GM06990 (cell line): ENCODE results near the gene NBL1.

ENCODE experiments used
- DNase-seq: peaks from one replicate; pipeline ENCODE4 v3.0.0-alpha.2; 2011; ENCODE audit not compliant: insufficient read length; ENCODE audit errors: extremely low read depth
- H3K27me3 ChIP-seq: replicated peaks from 2 replicates; pipeline ENCODE4 v1.6.0; 2011; ENCODE audit warnings: low read length; ENCODE audit not compliant: control insufficient read depth, insufficient read depth
- H3K36me3 ChIP-seq: 2 replicates; pipeline ENCODE4 v1.5.1; 2011; ENCODE audit warnings: low read length; ENCODE audit not compliant: control insufficient read depth, insufficient read depth
- H3K4me3 ChIP-seq: replicated peaks from 2 replicates; pipeline ENCODE4 v1.5.1; 2011; ENCODE audit warnings: low read depth, mild to moderate bottlenecking, control low read depth, low read length
- TF ChIP-seq, protein P1 (sequence below): IDR thresholded peaks from 2 replicates; pipeline ENCODE4 v1.5.1; 2011; ENCODE audit warnings: low read length, control low read depth, mild to moderate bottlenecking, inconsistent platforms; ENCODE audit not compliant: insufficient read depth, poor library complexity, severe bottlenecking

Gene NBL1

DNA sequence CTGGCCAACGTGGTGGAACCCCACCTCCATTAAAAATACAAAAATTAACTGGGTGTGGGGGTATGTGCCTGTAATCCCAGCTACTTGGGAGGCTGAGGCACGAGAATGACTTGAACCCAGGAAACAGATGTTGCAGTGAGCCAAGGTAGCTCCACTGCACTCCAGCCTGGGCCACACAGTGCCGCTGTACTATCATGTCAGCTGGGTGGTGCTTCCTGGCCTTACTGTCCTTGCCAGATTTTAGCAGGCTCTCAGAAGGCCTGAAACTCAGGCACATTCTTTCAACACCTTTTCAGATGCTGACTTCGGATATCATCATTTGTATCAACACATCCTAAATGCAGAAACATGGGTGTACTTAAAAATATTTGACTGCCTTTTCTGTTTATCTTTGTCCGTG lies 31.6 kb upstream of the NBL1 start:
- Histone ChIP-seq H3K4me3 (no peak overlapping the region), H3K36me3 (peaks cover 7% of the 10 kb centered on the region), H3K27me3 (no peaks in the 10 kb centered on the region)
- no peak for DNase-seq
- TF ChIP-seq, protein P1, sequence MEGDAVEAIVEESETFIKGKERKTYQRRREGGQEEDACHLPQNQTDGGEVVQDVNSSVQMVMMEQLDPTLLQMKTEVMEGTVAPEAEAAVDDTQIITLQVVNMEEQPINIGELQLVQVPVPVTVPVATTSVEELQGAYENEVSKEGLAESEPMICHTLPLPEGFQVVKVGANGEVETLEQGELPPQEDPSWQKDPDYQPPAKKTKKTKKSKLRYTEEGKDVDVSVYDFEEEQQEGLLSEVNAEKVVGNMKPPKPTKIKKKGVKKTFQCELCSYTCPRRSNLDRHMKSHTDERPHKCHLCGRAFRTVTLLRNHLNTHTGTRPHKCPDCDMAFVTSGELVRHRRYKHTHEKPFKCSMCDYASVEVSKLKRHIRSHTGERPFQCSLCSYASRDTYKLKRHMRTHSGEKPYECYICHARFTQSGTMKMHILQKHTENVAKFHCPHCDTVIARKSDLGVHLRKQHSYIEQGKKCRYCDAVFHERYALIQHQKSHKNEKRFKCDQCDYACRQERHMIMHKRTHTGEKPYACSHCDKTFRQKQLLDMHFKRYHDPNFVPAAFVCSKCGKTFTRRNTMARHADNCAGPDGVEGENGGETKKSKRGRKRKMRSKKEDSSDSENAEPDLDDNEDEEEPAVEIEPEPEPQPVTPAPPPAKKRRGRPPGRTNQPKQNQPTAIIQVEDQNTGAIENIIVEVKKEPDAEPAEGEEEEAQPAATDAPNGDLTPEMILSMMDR = no peak

DNA sequence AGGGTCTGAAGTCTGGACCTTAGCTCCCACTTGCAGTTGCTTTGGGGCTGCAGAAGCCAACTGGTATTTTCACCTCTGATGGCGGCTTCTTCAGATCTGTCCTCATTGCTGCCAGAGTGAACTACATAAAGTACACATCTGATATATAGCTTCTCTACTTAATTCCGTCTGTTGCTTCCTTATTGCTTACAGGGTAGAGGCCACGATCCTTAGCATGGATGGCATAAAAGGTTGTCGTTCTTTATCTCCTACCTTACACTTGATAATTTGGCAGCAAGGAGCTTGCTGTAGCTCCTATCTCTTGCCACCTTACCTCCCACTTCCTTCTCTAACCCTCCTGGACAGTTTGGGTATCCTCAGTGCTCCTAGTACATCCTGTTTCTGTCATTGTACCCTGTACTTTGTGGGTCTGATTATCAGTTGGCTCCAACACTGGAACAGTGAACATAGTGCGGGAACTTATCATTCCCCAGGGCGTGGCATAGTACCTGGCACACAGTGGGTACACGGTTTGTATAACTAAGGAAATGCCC lies 30.9 kb upstream of the NBL1 start:
- TF ChIP-seq, protein P1 = no peak
- Histone ChIP-seq H3K4me3 (no peak overlapping the region), H3K36me3 (peaks cover 5% of the 10 kb centered on the region), H3K27me3 (no peaks in the 10 kb centered on the region)
- no peak for DNase-seq

DNA sequence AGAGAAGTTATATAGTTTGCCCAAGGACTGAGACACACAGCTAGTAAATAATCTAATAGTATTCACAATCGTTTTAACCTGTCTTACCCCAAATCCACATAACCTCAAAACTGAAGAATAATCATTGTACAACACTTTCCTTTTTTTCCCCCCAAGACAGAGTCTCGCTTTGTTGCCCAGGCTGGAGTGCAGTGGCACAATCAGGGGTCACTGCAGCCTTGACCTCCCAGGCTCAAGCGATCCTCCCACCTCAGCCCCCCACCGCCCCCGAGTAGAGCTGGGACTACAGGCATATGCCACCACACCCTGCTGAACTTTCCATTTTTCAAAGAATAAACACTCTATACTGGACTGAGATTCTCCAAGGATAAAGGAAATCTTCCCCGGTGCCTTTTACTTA lies 28.7 kb upstream of the NBL1 start:
- H3K36me3 ChIP-seq = peaks cover 4% of the 10 kb centered on the region
- H3K4me3 ChIP-seq = no peak overlapping the region
- TF ChIP-seq, protein P1 = no peak
- DNase-seq = no peak
- H3K27me3 ChIP-seq = no peaks in the 10 kb centered on the region

DNA sequence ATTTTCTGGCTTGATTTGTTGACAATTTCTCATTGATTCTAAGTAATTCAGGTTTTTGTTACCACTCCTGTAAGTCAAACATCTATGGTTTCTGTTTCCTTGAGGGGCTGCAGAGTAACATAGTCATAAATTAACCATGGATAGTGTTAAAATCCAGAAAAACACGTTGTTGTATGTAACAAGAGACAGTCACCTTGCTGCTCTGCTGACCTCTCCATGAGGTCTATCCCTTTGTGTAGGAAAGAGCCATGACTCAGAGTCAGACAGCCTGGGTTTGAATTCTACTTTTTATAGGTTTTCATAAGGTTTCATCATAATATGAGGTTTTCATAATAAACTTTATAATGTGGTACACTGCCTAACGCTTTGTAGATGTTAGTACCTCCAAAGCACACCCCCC lies 27.6 kb upstream of the NBL1 start:
- TF ChIP-seq, protein P1 = no peak
- DNase-seq = no peak
- H3K36me3 ChIP-seq = peaks cover 4% of the 10 kb centered on the region

DNA sequence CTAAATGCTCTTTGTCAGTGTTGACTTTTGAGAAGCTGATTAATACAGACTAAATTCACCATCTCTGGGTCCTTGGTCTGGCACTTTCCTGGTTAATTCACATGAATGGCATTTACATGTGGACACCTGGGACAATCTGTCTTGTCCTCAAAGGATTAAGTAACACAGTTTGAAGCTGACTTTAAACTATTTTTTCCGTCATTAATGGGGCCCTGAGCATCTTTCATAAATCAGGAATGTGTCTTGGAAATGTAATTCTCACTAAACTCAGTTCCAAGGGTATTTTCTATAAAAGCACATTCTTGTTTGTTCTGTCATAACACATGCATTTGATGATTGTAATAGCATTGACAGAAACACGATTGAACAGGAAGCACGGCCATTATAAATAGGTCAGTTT lies 26.7 kb upstream of the NBL1 start:
- peaks cover 4% of the 10 kb centered on the region for H3K36me3 ChIP-seq
- no peak overlapping the region for H3K4me3 ChIP-seq
- no peak for DNase-seq
- no peaks in the 10 kb centered on the region for H3K27me3 ChIP-seq
- TF ChIP-seq, protein P1 = no peak

More for the DNA sequence above, 27.6 kb upstream of the NBL1 start:
- Histone ChIP-seq H3K4me3 (no peak overlapping the region), H3K27me3 (no peaks in the 10 kb centered on the region)

DNA sequence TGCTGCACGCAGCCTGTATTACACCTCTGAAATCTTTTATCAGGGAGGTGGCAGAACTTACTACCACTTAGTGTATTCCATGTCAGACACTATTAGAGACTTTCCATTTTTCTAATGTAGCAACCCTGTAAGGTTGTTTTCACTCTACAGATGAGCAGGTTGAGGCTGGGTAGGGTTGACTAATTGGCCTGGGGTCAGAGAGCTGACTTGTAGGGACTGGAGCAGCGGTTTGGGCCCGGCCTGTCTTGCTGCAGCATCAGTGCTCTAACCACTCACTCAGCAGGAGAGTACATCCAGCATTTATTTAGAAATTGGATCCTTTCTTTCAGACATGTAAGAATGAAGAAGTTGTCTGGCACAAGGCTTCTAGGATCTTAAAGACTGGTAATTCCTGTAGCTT lies 25.7 kb upstream of the NBL1 start:
- DNase-seq = no peak
- no peak overlapping the region for H3K4me3 ChIP-seq
- TF ChIP-seq, protein P1 = no peak
- peaks cover 4% of the 10 kb centered on the region for H3K36me3 ChIP-seq
- no peaks in the 10 kb centered on the region for H3K27me3 ChIP-seq
